ENCODE results near the gene MAP3K4. TPM values are rescaled to one million over a fixed set of nuclear protein-coding genes. Genes with fewer than 3 reads are reported as not detected.

The MAP3K4 gene
- total RNA-seq, 1 experiment from 2014 or later = 37.1 TPM

- ChIA-PET POLR2A (ENCODE audit: low non-redundant PET) (no interaction called here), CTCF (no interaction called here)
- no TSS peak for BruUV-seq (replicated peaks)
- no peak for TF ChIP-seq CTCF (conservative IDR thresholded peaks at IDR 0.05; ENCODE audit: low read depth, low read length)
- no peak for TF ChIP-seq EZH2 (IDR thresholded peaks at IDR 0.05; ENCODE audit: borderline replicate concordance, low read depth, low read length, poor library complexity, severe bottlenecking)
- Histone ChIP-seq H3K4me1 (ENCODE audit: insufficient read depth, low read length, poor library complexity, severe bottlenecking) (no peaks in the 10 kb centered on the region), H3K36me3 (ENCODE audit: insufficient read depth, low read length, poor library complexity, severe bottlenecking) (peaks cover 68% of the 10 kb centered on the region), H3K9me3 (ENCODE audit: low read depth, low read length, poor library complexity, severe bottlenecking) (no peaks in the 10 kb centered on the region), H3K4me3 (ENCODE audit: low read depth, low read length, poor library complexity, severe bottlenecking) (no peak overlapping the region), H3K27me3 (replicated peaks; ENCODE audit: insufficient read depth, low read depth, low read length, poor library complexity) (no peaks in the 10 kb centered on the region), H3K27ac (ENCODE audit: low read depth, low read length, poor library complexity, severe bottlenecking) (no peak overlapping the region)
- intact Hi-C loops (cut with micrococcal nuclease; ENCODE audit: unreplicated experiment) = no loop called here
- no peak for DNase-seq (ENCODE audit: low spot score)
Measured at GRCh38 chr6:161111261-161111660, 119.7 kb downstream of the MAP3K4 start.

- Histone ChIP-seq H3K4me1 (ENCODE audit: insufficient read depth, low read length, poor library complexity, severe bottlenecking) (no peaks in the 10 kb centered on the region), H3K27ac (ENCODE audit: low read depth, low read length, poor library complexity, severe bottlenecking) (no peak overlapping the region), H3K27me3 (replicated peaks; ENCODE audit: insufficient read depth, low read depth, low read length, poor library complexity) (no peaks in the 10 kb centered on the region), H3K36me3 (ENCODE audit: insufficient read depth, low read length, poor library complexity, severe bottlenecking) (peaks cover 48% of the 10 kb centered on the region), H3K9me3 (ENCODE audit: low read depth, low read length, poor library complexity, severe bottlenecking) (no peaks in the 10 kb centered on the region), H3K4me3 (ENCODE audit: low read depth, low read length, poor library complexity, severe bottlenecking) (no peak overlapping the region)
- no TSS peak for BruUV-seq (replicated peaks)
- POLR2A ChIA-PET (ENCODE audit: low non-redundant PET) = no interaction called here
- no peak for DNase-seq (ENCODE audit: low spot score)
- no peak for TF ChIP-seq EZH2 (IDR thresholded peaks at IDR 0.05; ENCODE audit: borderline replicate concordance, low read depth, low read length, poor library complexity, severe bottlenecking)
- no peak for TF ChIP-seq CTCF (conservative IDR thresholded peaks at IDR 0.05; ENCODE audit: low read depth, low read length)
- CTCF ChIA-PET = no interaction called here
- intact Hi-C loops (cut with micrococcal nuclease; ENCODE audit: unreplicated experiment) = no loop called here
Measured at GRCh38 chr6:161115468-161115867, 123.9 kb downstream of the MAP3K4 start.

GRCh38 chr6:161116554-161116953 is 125.0 kb downstream of the MAP3K4 start:
- intact Hi-C loops (cut with micrococcal nuclease; ENCODE audit: unreplicated experiment) = no loop called here
- no peak for DNase-seq (ENCODE audit: low spot score)
- Histone ChIP-seq H3K27ac (ENCODE audit: low read depth, low read length, poor library complexity, severe bottlenecking) (no peak overlapping the region), H3K36me3 (ENCODE audit: insufficient read depth, low read length, poor library complexity, severe bottlenecking) (peaks cover 37% of the 10 kb centered on the region), H3K27me3 (replicated peaks; ENCODE audit: insufficient read depth, low read depth, low read length, poor library complexity) (no peaks in the 10 kb centered on the region), H3K4me1 (ENCODE audit: insufficient read depth, low read length, poor library complexity, severe bottlenecking) (no peaks in the 10 kb centered on the region), H3K4me3 (ENCODE audit: low read depth, low read length, poor library complexity, severe bottlenecking) (no peak overlapping the region), H3K9me3 (ENCODE audit: low read depth, low read length, poor library complexity, severe bottlenecking) (no peaks in the 10 kb centered on the region)
- TF ChIP-seq CTCF (conservative IDR thresholded peaks at IDR 0.05; ENCODE audit: low read depth, low read length) (no peak), EZH2 (IDR thresholded peaks at IDR 0.05; ENCODE audit: borderline replicate concordance, low read depth, low read length, poor library complexity, severe bottlenecking) (no peak)
- POLR2A ChIA-PET (ENCODE audit: low non-redundant PET) = no interaction called here
- CTCF ChIA-PET = no interaction called here
- BruUV-seq (replicated peaks) = no TSS peak

Data from A673 (cell line).